ENCODE results near the gene TENM4.

DNA sequence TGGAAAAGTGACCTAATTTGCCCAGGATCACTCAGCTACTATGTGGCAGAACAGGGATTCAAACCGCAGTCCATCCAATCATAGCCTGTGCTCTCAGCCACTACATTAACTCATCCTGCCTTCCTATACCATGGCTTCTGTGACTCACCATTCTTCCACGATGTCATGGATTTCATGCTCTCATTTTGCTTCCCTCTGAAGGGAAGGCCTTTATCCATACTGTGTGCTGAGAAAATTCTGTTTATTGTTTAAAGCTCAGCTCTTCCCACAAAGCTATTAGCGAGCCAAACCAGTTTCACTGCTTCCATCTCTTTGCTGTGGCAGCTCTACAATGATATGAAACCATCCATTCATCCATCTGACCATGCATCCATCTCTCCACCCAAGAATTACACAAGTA is 289.9 kb downstream of the TENM4 start:
- TF ChIP-seq POLR2AphosphoS5 (IDR thresholded peaks at IDR 0.05; ENCODE audit: low read depth, low read length) = no peak
- TF ChIP-seq ZNF780A (CRISPR knock-in tag; IDR thresholded peaks at IDR 0.05) = no peak
- TF ChIP-seq, protein P1, sequence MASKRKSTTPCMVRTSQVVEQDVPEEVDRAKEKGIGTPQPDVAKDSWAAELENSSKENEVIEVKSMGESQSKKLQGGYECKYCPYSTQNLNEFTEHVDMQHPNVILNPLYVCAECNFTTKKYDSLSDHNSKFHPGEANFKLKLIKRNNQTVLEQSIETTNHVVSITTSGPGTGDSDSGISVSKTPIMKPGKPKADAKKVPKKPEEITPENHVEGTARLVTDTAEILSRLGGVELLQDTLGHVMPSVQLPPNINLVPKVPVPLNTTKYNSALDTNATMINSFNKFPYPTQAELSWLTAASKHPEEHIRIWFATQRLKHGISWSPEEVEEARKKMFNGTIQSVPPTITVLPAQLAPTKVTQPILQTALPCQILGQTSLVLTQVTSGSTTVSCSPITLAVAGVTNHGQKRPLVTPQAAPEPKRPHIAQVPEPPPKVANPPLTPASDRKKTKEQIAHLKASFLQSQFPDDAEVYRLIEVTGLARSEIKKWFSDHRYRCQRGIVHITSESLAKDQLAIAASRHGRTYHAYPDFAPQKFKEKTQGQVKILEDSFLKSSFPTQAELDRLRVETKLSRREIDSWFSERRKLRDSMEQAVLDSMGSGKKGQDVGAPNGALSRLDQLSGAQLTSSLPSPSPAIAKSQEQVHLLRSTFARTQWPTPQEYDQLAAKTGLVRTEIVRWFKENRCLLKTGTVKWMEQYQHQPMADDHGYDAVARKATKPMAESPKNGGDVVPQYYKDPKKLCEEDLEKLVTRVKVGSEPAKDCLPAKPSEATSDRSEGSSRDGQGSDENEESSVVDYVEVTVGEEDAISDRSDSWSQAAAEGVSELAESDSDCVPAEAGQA (IDR thresholded peaks at IDR 0.05; ENCODE audit: low read depth) = no peak
- TF ChIP-seq, protein P1 (CRISPR knock-in tag; IDR thresholded peaks at IDR 0.05; ENCODE audit: borderline replicate concordance) = no peak
- TF ChIP-seq ZNF747 (CRISPR knock-in tag; IDR thresholded peaks at IDR 0.05; ENCODE audit: borderline replicate concordance) = no peak
- TF ChIP-seq, protein P2, sequence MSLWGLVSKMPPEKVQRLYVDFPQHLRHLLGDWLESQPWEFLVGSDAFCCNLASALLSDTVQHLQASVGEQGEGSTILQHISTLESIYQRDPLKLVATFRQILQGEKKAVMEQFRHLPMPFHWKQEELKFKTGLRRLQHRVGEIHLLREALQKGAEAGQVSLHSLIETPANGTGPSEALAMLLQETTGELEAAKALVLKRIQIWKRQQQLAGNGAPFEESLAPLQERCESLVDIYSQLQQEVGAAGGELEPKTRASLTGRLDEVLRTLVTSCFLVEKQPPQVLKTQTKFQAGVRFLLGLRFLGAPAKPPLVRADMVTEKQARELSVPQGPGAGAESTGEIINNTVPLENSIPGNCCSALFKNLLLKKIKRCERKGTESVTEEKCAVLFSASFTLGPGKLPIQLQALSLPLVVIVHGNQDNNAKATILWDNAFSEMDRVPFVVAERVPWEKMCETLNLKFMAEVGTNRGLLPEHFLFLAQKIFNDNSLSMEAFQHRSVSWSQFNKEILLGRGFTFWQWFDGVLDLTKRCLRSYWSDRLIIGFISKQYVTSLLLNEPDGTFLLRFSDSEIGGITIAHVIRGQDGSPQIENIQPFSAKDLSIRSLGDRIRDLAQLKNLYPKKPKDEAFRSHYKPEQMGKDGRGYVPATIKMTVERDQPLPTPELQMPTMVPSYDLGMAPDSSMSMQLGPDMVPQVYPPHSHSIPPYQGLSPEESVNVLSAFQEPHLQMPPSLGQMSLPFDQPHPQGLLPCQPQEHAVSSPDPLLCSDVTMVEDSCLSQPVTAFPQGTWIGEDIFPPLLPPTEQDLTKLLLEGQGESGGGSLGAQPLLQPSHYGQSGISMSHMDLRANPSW (CRISPR knock-in tag; IDR thresholded peaks at IDR 0.05; ENCODE audit: borderline replicate concordance) = no peak
- TF ChIP-seq TARDBP (CRISPR knock-in tag; IDR thresholded peaks at IDR 0.05) = no peak
- no peak for TF ChIP-seq SP1 (IDR thresholded peaks at IDR 0.05)
- no peak for TF ChIP-seq SP1 (CRISPR knock-in tag; IDR thresholded peaks at IDR 0.05)
- no peak for TF ChIP-seq ONECUT2 (CRISPR knock-in tag; IDR thresholded peaks at IDR 0.05)
- TF ChIP-seq CTCF (CRISPR knock-in tag; IDR thresholded peaks at IDR 0.05) = no peak
- TF ChIP-seq, protein P3, sequence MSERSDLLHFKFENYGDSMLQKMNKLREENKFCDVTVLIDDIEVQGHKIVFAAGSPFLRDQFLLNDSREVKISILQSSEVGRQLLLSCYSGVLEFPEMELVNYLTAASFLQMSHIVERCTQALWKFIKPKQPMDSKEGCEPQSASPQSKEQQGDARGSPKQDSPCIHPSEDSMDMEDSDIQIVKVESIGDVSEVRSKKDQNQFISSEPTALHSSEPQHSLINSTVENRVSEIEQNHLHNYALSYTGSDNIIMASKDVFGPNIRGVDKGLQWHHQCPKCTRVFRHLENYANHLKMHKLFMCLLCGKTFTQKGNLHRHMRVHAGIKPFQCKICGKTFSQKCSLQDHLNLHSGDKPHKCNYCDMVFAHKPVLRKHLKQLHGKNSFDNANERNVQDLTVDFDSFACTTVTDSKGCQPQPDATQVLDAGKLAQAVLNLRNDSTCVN (CRISPR knock-in tag; IDR thresholded peaks at IDR 0.05; ENCODE audit: borderline replicate concordance) = no peak
- TF ChIP-seq, protein P4, sequence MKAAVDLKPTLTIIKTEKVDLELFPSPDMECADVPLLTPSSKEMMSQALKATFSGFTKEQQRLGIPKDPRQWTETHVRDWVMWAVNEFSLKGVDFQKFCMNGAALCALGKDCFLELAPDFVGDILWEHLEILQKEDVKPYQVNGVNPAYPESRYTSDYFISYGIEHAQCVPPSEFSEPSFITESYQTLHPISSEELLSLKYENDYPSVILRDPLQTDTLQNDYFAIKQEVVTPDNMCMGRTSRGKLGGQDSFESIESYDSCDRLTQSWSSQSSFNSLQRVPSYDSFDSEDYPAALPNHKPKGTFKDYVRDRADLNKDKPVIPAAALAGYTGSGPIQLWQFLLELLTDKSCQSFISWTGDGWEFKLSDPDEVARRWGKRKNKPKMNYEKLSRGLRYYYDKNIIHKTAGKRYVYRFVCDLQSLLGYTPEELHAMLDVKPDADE (CRISPR knock-in tag; IDR thresholded peaks at IDR 0.05) = no peak
- TF ChIP-seq, protein P5, sequence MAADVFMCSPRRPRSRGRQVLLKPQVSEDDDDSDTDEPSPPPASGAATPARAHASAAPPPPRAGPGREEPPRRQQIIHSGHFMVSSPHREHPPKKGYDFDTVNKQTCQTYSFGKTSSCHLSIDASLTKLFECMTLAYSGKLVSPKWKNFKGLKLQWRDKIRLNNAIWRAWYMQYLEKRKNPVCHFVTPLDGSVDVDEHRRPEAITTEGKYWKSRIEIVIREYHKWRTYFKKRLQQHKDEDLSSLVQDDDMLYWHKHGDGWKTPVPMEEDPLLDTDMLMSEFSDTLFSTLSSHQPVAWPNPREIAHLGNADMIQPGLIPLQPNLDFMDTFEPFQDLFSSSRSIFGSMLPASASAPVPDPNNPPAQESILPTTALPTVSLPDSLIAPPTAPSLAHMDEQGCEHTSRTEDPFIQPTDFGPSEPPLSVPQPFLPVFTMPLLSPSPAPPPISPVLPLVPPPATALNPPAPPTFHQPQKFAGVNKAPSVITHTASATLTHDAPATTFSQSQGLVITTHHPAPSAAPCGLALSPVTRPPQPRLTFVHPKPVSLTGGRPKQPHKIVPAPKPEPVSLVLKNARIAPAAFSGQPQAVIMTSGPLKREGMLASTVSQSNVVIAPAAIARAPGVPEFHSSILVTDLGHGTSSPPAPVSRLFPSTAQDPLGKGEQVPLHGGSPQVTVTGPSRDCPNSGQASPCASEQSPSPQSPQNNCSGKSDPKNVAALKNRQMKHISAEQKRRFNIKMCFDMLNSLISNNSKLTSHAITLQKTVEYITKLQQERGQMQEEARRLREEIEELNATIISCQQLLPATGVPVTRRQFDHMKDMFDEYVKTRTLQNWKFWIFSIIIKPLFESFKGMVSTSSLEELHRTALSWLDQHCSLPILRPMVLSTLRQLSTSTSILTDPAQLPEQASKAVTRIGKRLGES (CRISPR knock-in tag; IDR thresholded peaks at IDR 0.05; ENCODE audit: borderline replicate concordance) = no peak
- TF ChIP-seq CAMTA2 (CRISPR knock-in tag; IDR thresholded peaks at IDR 0.05; ENCODE audit: borderline replicate concordance) = no peak

Data from HepG2 (cell line).